HG03139 (cell line): ENCODE results near the gene LYZL1.
"Not testable (repeated sequence)": the region's sequence is repeated elsewhere in the genome, so short reads cannot be mapped to it uniquely, and the experiment has no call there.

Experiments used
- ATAC-seq: cut with Tn5 transposase; IDR thresholded peaks from one replicate; pipeline ENCODE4 v1.9.1; 2021; ENCODE audit not compliant: unreplicated experiment

Gene LYZL1

DNA sequence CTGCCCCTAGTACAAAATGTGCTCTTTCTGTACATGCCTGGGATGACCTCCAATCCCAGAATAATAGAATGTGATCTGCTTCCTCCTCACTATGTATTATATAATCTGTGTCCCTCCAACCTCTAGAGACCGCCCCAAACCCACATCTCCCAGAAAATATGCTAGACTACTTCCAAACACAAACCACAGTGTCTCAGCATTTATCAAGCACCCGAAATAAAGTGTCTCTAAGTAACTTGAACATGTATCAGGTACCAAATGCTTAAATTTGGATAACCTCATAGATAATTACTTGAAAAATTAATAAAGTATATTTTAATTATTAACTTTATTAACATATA lies 16.1 kb downstream of the LYZL1 start:
- no peak for ATAC-seq

DNA sequence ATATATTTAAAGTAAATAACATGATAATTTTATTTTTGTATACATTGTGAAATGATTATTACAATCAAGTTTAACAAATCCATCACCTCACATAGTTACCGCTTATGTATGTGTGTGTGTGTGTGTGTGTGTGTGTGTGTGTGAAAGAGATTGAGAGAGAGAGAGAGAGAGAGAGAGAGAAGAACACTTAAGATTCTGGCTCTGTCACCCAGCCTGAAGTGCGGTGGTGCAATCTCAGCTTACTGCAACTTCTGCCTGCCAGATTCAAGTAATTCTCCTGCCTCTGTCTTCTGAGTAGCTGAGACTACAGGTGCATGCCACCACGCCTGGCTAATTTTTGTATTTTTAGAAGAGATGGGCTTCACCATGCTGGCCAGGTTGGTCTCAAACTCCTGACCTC lies 17.8 kb downstream of the LYZL1 start:
- no peak for ATAC-seq

DNA sequence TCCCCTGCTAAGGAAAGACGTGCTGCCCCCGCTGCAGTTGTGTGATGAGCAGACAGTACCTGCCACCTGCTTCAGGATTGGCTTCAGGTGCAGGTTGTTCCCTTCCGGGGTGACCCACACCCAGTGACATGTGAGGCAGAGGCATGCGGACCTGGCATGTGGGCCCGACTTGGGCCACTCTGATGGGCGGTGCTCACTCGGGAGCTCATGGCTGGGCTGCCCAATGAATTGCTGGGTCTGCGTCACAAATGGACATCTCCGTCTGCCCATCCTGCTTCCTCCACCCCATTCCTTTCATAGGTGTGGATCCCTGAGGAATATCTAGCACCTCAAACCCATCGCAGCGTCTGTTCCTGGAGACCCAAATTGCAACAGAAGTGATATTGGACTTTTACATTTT lies 19.3 kb downstream of the LYZL1 start:
- not testable (repeated sequence) for ATAC-seq

DNA sequence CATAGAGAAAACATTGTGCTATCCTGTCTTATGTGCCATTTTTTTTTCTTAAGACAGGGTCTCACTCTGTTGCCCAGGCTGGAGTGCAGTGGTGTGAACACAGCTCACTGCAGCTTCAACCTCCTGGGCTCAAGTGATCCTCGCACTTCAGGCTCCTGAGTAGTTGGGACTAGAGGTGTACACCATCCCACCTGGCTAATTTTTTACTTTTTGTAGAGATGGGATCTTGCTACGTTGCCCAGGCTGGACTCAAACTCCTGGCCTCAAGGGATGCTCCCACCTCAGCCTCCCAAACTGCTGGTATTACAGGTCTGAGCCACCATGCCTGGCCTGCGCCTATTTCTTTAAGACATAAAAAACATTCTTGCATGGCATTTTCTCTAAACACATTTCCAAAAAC lies 20.6 kb downstream of the LYZL1 start:
- ATAC-seq, result no peak

DNA sequence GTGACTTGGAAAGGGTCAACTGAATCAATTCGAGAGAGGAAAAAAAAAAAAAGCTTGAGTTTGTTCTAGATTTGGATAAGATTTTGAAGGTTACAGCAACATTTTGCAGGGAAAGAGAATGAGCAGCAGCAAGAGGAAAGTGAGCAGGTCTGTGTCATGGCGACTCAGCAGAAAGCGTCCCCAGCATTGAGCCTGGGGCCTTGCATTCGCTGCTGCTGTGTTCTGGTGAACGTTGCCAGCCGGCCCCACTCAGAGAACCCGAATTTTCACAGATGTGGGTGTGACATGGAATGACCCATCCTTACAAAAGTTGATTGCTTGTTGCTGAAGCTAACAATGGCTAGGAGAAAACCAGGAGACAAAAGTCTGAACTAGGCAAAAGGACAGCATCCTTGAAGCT lies 21.6 kb downstream of the LYZL1 start:
- not testable (repeated sequence) for ATAC-seq

- no peak for ATAC-seq
Observed at GRCh38 chr10:29313071-29313470, 24.2 kb downstream of the LYZL1 start.

GRCh38 chr10:29314726-29315125 lies 25.9 kb downstream of the LYZL1 start:
- ATAC-seq, result no peak

GRCh38 chr10:29315814-29316213 lies 26.9 kb downstream of the LYZL1 start:
- ATAC-seq, result no peak

- ATAC-seq, result no peak
Observed at GRCh38 chr10:29316308-29317026, 27.6 kb downstream of the LYZL1 start.

DNA sequence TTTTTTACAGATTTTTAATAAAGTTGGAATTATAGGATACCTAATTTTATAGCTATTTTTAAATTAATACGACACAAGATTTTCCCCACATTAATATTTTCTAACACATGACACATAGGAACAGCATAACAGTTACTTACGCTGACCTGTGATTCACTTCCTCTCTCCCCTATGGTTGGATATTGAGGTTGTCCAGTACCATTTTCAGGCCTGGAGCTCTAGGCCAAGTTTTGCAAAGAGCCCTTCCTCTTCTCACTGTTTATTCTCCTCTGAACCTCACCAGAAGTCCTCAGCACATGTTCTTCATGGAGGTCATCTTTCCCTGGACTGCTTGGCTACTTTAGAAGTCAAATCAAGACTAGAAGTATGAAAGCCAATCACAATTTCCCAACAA lies 28.2 kb downstream of the LYZL1 start:
- no peak for ATAC-seq

GRCh38 chr10:29317423-29318021 lies 28.7 kb downstream of the LYZL1 start:
- no peak for ATAC-seq

DNA sequence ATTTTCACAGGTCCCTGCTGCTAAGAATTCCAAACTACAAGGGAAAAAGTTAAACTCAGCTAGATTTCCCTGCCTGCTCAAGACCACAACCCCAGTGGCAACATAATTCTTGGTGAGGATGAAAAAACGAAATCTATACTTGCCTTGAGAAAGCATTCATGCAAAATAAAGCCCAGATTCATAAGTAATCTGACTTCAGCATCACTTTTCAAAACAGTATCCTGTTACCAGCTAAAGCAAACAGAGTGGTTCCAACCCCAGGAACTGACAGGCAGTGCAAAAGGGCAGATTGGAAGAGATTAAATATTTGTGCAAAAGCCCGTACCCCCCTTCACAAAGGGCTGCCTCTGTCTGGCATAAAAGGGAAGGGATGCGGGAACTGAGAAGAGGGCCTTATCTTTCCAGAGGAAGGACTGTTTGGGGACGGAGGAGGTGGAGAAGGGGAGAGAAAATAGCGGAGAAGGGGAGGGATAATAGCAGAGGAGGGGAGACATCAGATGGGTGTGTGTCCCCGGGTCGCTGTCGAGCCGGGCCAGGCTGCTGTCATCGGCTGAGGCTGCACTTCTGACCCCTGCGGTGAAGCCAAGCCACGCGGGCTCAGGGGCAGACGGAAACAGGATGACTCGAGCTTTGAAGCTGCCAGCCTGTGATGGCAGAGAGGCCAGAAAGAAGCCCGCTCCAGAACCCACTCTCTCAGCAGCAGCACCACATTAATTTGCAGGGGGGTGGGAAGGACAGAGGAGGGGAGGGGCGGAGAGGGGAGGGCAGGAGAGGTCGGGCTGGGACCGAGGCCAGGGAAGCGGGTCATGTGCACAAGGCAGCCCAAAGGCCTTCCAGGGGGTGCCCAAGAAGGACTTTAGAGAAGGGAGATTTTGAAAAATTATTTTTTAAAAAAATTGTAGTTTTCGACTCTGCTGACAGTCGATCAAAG lies 29.5 kb downstream of the LYZL1 start:
- ATAC-seq, result not testable (repeated sequence)

DNA sequence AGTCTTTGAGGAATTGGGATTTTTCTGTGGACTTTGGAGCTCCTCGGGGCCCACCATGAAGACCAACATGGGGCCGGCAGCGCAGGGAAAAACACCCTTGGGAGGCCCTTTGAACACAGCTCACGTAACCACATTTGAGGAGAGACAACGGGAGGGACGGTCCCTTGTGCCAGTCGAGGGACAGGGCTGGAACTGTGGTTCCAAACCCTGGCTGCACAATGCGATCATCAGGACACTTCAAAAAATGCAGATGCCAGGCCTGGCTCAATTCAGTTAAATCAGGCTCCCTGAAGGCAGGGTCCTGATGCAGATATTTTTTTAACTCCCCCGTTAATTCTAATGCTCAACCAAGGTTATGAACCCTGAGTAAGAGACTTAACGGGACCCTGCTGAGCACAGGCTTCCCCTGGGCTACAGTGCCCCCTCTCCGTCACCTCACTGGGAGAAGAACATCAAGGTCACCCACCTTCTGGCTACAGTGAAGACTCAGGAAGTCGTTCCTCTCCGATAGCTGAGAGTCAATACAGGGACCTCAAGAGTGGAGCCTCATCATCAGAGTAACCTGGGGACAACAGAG lies 30.4 kb downstream of the LYZL1 start:
- ATAC-seq, result no peak

DNA sequence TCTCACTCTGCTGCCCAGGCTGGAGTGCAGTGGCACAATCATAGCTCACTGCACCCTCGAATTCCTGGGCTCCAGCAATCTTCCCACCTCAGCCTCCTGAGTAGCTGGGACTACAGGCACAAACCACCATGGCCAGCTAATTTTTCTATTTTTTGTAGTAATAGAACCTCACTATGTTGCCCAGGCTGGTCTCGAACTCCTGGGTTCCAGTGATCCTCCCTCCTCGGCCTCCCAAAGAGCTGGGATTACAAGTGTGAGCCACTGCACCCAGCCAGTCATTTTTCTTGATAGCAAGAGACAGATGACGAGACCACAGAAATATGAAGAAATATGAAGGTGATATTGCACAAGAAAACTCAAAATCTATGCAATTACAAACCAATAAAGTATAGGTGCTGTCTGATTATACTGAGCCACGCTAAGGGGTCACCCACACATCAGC lies 31.8 kb downstream of the LYZL1 start:
- ATAC-seq, result not testable (repeated sequence)

DNA sequence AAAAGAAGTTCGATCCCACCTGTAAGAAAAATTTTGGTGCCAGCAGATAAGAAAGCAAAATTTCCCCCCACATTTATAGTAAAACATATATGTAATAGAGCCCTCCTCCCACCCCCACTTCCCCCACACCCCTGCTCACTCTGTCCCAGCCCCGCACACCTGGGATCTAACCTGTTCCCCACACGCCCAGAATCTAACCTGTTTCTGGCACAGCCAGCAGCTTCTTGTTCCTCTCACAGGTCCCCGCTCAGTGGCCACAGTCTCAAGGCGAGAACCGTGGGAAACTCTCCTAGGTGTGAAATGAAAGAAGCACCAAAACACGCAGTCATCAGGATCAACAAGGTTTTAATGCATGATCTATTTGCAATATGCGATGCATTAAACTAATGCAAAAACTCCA lies 32.8 kb downstream of the LYZL1 start:
- no peak for ATAC-seq

DNA sequence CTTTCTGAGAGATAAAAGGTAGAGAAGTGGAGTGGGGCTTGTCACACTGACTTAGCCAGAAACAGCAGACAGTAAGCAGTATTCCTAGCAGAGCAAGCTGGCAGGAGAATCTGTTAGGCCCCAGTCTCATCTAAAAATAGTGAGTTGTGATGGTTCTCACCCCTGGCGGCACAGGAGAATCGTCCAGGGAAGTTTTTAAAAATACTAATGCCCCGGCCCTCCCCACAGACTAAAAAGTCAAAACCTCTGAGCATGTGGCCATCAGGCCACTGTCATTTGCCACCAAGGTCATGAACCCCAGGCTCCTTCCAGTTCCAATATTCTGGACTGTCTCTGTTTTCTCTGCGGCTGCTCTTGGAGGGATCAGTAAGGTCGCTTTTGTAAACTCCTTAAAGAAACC lies 34.0 kb downstream of the LYZL1 start:
- no peak for ATAC-seq

DNA sequence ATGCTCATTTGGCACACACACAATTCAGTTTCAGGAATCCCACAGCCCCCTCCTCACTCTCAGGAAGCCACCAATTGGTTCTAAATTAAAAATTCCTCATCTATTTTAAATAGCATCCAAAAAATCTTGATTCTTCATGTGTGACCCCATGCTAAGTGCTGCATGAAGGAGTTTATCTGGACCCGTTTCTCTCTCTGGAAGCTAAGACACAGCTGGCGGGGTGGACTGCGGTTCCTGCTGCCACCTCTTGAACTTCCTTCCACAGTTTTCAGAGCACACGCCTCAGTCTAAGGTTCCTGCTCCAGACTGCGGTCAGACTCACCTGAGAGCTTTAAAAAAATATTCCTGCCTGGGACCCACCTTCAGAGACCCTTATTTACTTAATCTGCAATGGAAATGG lies 34.5 kb downstream of the LYZL1 start:
- ATAC-seq, result no peak

DNA sequence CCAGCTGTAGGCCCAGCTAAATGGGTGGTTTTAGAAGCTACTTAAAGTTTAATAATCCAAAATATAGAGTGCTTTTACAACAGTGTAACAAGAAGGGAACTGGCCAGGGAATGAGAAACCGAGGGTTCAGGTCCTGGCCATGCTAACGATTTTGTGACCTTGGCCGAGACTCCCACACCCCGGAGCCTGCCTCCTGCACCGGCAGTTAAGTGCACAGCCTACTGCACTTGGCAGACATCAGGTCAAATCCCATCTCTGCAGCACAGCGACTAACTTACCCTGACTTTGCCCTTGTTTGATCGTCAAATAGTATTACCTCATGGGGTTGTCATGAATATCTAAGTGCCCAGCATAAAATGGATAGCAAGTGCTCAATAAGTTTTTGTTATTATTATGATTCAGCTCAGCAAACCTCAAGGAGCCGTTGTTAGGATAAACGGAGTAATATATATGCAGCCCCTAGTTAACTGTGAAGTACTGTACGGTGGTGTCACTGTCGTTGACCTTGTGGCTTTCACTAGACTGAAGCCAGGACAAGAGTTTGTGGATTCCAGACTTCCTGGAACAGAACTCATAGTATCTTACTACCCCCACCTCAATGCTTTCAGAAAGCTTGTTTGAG lies 35.5 kb downstream of the LYZL1 start:
- ATAC-seq, result no peak

DNA sequence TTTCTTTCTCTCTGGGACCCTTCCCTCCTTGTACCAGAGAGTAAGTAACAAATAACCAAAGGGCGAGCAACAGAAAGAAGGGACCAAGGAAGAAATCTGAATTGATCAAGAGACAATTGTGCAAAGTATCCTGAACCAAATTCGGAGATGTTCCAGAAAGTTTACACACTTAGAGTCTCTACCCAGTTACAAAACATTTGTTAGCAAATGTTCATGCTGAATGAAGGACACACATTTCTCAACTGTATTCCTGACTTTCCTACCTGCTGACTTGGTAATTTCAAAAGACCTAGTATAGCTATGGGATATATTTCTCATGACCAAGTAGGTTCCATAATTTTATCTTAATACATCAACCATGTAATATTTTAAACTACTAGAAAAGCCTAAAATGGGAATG lies 37.4 kb downstream of the LYZL1 start:
- ATAC-seq, result no peak

DNA sequence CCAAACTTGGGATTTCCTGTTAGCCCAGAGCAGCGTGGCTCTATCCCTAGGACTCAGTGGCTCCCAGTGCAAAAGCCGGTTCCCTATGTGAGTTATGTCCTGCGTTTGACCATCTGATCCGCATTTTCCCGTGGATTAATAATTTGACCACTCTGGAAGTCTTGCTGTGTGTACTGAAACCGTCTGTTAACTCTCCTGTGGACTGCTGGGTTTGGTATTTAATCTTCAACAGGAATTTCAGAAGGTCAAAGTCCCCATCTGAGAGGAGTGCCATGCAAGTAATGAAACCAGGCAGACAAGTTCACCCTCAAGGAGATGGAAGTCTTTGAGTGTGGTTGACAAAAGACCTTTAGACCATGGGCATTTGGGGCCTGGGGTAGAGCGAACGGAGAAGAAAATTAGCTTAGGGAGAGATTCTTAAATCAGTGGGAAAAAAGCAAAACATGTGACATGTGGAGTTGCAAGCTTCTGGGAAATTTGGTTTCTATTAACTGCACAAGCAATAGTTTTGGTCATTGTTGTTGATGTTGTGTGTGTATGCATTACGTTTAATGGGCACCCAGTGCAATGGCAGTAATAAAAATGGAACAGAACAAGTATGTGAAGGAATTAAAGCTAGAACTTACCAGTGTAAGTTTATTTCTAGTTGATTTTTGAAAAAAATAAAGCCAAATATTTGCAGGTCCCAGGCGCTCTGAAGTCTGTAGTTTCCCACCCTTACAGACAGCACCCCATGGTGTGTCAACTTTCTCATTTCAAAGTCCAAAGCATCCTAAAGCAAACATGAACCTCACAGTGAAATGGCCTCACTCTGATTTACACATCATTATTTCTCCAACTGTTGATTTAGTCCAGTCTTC lies 38.2 kb downstream of the LYZL1 start:
- ATAC-seq, result no peak
